HG02678 (cell line): ENCODE measurements around the gene ASB2.
A peak's percentile ranks its signal among the peaks of the same experiment; 100 is the strongest.

Experiments used
- ATAC-seq: cut with Tn5 transposase; IDR thresholded peaks from one replicate; pipeline ENCODE4 v1.9.1; 2021; ENCODE audit warnings: mild to moderate bottlenecking, moderate library complexity; ENCODE audit not compliant: unreplicated experiment

ASB2 gene

DNA sequence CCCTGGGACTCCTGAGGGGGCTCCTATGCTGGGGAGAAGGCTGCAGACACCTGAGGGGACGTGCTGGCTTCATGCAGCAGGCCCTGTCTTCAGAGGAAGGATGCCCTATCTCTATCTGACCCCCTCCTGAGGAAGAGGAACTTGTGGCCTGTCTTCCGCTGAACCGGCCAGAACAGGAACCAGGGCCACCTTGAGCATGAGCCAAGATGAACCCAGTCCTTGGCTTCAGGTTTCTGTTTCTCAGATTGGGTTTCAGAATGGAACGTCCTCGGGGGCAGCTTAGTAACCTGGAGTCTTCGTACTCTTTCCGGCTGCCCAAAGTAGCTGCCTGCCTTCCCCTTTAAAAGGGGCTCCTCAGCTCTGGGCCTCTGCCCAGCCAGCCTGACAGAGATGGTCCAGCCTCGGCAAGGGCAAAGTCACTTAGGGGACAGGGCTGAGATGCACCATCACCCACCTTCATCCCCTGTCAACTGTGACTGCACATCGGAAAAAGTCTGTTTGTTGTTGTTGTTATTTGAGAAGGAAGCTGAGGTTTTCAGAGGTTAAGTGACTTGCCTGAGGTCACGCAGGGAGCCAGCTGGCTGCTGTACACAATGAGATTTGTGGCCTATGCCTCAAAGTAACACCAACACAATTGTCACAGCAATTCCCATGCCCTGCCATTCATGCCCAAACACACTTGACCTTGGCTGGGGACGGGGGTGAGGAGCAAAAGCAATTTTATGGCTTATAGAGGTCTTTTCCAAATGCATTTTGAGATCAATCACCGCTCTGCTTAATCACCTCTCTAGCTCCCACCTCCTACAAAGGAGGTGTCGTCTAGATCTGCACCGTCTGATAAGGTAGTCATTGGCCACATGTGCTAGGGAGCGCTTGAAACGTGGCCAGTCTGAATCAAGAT lies 13.4 kb downstream of the ASB2 start:
- peak; percentile 50 for ATAC-seq

DNA sequence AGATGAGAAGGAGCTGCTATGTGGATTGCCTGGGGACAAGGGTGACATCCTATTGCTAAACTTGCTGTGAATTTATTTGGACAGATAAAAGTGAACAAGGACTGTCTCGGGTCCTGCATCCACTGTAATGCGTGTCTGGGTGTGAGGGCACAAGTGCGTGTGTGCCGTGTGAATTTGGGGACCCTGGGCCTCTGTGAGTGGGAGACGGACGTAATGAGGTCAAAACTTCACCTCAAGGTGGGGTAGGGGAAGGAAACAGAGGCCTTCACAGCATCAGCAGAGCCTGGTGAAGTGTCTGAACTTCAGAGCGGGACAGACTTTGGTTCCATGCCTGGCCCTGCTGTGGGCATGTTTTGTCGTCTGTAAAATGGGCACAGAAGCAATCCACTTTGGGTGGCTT lies 14.8 kb downstream of the ASB2 start:
- no peak for ATAC-seq

DNA sequence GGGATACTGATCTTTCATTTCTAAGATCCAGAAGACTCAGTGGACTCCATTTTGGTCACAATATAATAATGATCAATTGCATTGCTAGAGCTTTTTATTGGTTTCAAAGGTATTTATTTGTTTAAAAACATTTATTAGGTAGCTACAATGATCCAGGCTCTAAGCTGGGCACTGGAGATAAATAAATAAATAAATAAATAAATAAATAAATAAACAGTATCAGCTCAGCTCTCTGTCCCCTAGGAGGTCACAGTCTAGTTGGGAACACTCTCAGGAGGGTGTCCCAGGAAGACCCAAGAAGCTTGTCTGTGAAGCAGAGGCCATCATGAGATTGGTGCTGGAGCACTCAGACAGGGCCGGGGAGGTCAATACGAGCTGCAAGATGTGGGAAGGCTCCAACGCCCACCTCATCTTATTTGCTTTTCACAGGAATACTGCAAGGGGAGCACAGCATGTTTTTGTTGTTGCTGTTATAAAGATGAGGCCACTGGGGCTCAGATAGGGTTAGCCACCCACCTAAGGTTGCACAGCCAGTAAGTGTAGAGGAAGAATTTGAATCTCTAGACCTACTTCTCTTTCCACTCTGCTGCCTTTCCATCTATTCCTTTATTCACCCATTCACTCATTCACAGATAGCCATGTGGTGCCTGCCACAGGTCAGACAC lies 15.5 kb downstream of the ASB2 start:
- no peak for ATAC-seq

DNA sequence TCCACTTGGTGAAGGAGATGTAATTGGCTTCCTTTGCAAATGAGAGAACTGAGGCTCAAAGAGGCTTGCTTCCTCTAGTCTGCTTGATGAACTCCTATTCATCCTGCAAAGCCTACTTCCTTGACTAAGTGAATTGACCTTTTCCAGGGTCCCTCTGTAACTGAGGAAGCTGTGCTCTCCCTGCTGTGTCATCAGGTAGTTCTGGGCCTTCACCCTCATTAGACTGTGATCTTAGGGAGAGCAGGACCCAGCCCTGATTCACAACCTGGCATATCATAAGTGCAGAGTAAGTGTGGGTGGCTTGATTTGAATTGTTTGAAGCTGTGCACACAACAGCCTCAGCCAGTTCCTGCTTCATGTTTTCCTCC lies 16.3 kb downstream of the ASB2 start:
- ATAC-seq = no peak

- peak; percentile 65 for ATAC-seq
These were observed 16.9 kb downstream of the ASB2 start for GRCh38 chr14:93959239-93960107.

- ATAC-seq = no peak
These were observed 17.7 kb downstream of the ASB2 start for GRCh38 chr14:93958567-93959238.

GRCh38 chr14:93957751-93958566 lies 18.4 kb downstream of the ASB2 start:
- ATAC-seq = no peak

DNA sequence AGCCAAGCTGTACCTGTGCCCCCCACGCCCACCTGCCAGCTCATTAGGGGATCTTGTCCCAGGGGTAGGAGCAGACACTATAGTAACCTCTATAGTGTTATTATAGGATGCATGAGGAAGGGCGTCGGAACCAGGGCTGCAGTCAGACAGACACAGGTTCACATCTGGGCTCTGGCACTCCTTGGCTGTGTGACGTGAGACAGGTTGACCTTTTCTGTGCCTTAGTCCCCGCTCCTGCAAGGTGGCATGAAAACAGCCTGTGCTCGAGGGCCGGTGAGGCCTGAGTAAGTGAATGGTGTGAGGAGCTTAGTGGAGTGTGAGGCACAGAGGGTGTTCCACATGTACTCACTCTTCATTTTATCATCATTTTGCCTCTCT lies 19.0 kb downstream of the ASB2 start:
- ATAC-seq = no peak

- ATAC-seq = no peak
These were observed 19.6 kb downstream of the ASB2 start for GRCh38 chr14:93956514-93957332.

DNA sequence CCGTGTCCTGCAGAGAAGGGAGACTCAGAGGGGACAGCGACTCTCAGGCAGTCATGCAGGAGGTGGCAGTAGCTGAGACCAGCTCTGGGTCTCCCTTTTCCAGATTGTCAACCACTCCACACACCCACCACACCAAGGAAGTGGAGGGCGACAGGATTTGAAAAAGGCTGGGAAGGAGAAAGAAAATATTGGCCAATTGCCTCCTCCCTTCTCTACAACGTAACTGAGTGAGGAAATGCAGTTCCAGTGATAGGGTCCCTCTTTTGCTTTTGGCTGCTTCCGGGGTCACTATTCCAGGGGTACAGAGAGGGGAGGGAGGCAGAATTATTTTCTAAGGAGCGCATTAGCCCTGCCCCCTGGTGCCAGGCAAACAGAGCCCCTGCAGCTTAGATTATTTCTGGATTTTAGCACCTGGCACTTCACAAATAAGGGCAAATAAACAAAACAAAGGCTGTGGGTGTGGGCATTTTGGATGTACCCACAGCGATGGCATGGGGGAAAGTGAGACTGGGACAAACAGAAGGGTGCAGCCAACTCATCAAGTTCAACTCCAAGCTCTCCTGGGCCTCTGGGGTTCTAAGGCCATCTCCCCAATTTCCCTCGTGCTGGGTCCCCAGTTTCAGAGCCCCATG lies 20.4 kb downstream of the ASB2 start:
- no peak for ATAC-seq

GRCh38 chr14:93954900-93955849 lies 21.2 kb downstream of the ASB2 start:
- peak; percentile 35 for ATAC-seq

- no peak for ATAC-seq
These were observed 21.9 kb downstream of the ASB2 start for GRCh38 chr14:93954516-93954830.

GRCh38 chr14:93953739-93954515 lies 22.4 kb downstream of the ASB2 start:
- no peak for ATAC-seq

- ATAC-seq = no peak
These were observed 23.1 kb downstream of the ASB2 start for GRCh38 chr14:93953263-93953662.

DNA sequence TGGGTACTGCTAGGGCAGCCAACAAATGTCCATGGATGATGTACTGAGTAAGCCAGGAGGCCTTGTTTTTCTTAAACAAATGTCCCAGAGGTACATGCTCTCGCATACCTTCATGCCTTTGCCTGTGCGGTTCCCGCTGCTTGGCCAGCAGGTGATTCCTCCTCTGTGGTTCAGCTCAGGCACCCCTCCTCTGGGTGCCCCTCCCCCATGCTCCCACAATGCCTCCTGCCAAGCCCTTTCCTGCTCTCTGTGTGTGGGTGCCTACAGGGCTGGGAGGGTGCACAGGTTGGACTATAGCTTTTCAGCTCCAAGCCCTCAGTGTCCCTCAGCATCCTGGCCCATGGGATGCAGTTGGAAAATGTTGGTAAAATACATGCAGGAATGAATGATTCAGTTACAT lies 23.5 kb downstream of the ASB2 start:
- no peak for ATAC-seq

- no peak for ATAC-seq
These were observed 24.5 kb downstream of the ASB2 start for GRCh38 chr14:93951635-93952540.
